WTC11 (cell line): ENCODE measurements around the gene C6orf132.

Source experiments
- CREB1 ChIP-seq: sonication (generic); formaldehyde crosslinking; IDR thresholded peaks from 2 replicates; pipeline ENCODE4 v1.8.0; 2023; ENCODE audit warnings: mild to moderate bottlenecking, missing genetic modification reagents
- NR2C2 ChIP-seq: sonication (generic); formaldehyde crosslinking; IDR thresholded peaks from 2 replicates; pipeline ENCODE4 v1.8.0; 2022; ENCODE audit warnings: mild to moderate bottlenecking, missing genetic modification reagents
- ZBTB21 ChIP-seq: sonication (generic); formaldehyde crosslinking; IDR thresholded peaks from 2 replicates; pipeline ENCODE4 v1.8.1; 2023; ENCODE audit warnings: mild to moderate bottlenecking, missing genetic modification reagents, borderline replicate concordance
- TF ChIP-seq, protein P1 (sequence below): fragments of 200-600 bp; IDR thresholded peaks from 2 replicates; pipeline ENCODE4 v1.8.0; 2022; ENCODE audit warnings: antibody characterized with exemption
- TF ChIP-seq, protein P2 (sequence below): sonication (generic); formaldehyde crosslinking; IDR thresholded peaks from 2 replicates; pipeline ENCODE4 v1.8.0; 2022; ENCODE audit warnings: mild to moderate bottlenecking, missing genetic modification reagents

DNA sequence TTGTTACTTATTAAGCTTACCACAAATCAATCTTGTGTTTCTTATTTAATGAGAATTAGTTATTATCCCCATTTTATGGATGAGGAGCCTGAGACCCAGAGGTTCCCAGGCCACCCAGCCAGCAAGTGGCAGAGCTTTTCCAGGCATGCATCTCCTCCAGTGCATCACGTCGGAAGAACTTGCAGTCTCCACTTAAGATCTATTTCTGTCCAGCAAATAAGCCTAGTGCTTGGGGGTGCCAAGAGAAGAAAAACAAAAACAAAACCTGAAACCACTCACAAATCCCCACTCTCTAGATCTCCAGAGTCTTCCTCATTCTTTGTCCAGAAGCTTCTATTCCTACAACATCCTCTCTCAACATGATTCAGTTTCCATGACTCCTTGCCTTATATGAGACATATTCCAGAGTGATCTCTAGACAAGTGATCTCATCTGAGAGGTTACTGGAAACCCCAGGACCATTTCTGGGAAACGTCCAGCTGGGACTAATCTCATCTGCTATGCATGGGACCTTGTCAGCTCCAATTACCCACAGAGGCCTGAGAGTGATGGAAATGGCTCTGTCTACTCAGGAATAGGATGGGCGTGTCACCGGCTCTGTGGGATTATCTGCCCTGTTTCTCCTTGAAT lies 48.2 kb upstream of the C6orf132 start:
- TF ChIP-seq, protein P1, sequence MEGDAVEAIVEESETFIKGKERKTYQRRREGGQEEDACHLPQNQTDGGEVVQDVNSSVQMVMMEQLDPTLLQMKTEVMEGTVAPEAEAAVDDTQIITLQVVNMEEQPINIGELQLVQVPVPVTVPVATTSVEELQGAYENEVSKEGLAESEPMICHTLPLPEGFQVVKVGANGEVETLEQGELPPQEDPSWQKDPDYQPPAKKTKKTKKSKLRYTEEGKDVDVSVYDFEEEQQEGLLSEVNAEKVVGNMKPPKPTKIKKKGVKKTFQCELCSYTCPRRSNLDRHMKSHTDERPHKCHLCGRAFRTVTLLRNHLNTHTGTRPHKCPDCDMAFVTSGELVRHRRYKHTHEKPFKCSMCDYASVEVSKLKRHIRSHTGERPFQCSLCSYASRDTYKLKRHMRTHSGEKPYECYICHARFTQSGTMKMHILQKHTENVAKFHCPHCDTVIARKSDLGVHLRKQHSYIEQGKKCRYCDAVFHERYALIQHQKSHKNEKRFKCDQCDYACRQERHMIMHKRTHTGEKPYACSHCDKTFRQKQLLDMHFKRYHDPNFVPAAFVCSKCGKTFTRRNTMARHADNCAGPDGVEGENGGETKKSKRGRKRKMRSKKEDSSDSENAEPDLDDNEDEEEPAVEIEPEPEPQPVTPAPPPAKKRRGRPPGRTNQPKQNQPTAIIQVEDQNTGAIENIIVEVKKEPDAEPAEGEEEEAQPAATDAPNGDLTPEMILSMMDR = no peak
- TF ChIP-seq, protein P2, sequence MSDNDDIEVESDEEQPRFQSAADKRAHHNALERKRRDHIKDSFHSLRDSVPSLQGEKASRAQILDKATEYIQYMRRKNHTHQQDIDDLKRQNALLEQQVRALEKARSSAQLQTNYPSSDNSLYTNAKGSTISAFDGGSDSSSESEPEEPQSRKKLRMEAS = no peak
- TF ChIP-seq ZBTB21 (no peak), NR2C2 (CRISPR knock-in tag) (no peak), CREB1 (CRISPR knock-in tag) (no peak)
